GM19239 (cell line): ENCODE data around the gene EPM2A.
"Not testable (repeated sequence)": the region's sequence is repeated elsewhere in the genome, so short reads cannot be mapped to it uniquely, and the experiment has no call there.

Experiments used
- DNase-seq: peaks from one replicate; pipeline ENCODE4 v3.0.0; 2011; ENCODE audit warnings: low spot score; ENCODE audit not compliant: insufficient read length
- FAIRE-seq: peaks from 2 replicates; lab custom pipeline; 2011; peaks lifted over from hg19 to GRCh38; lab: Jason Lieb, UNC

EPM2A gene

DNA sequence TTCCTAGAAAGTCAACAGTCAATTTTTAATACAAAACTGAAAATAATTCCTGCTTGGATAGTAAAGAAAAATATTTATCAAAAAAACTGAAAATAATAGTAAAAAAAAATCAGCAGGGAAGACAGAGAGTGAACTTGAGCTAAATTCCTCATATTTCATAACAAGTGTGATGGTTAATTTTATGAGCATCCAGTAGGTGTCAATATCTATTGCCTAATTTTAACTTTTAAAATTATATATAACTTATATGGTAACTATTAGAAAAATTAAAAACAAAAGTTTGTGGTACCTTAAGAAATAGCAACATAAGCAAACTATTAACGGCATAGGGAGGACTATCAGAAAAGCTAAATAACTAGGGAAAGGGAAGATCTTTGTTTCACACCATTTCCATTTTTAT is 2.1 kb downstream of the EPM2A start:
- DNase-seq = no peak
- FAIRE-seq = no peak

DNA sequence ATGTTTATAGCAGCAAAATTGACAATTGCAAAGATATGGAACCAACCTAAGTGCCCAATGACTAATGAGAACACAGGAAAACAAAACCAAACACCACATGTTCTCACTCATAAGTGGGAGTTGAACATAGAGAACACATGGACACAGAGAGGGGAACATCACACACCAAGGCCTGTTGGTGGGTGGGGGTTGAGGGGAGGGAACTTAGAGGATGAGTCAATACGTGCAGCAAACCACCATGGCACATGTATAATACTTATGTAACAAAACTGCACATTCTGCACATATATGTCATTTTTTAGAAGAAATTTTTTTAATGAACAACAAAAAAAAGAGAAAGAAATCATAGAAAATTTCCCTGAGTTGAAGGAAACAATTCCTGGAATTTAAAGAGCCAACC is 3.9 kb downstream of the EPM2A start:
- FAIRE-seq = no peak

DNA sequence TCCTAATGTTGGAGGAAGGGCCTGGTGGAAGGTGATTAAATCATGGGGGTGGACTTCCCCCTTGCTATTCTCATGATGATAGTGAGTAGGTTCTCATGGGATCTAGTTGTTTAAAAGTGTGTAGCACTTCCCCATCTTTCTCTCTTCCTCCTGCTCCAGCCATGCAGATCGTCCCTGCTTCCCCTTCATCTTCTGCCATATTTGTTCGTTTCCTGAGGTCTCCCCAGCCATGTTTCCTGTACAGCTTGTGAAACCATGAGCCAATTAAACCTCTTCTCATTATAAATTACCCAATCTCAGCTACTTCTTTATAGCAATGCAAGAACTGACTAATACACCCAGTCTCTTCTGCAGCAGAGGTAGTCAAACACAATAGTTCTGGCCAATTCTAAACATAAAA is 5.4 kb downstream of the EPM2A start:
- no peak for FAIRE-seq

More for the DNA sequence above, 3.9 kb downstream of the EPM2A start:
- no peak for DNase-seq

DNA sequence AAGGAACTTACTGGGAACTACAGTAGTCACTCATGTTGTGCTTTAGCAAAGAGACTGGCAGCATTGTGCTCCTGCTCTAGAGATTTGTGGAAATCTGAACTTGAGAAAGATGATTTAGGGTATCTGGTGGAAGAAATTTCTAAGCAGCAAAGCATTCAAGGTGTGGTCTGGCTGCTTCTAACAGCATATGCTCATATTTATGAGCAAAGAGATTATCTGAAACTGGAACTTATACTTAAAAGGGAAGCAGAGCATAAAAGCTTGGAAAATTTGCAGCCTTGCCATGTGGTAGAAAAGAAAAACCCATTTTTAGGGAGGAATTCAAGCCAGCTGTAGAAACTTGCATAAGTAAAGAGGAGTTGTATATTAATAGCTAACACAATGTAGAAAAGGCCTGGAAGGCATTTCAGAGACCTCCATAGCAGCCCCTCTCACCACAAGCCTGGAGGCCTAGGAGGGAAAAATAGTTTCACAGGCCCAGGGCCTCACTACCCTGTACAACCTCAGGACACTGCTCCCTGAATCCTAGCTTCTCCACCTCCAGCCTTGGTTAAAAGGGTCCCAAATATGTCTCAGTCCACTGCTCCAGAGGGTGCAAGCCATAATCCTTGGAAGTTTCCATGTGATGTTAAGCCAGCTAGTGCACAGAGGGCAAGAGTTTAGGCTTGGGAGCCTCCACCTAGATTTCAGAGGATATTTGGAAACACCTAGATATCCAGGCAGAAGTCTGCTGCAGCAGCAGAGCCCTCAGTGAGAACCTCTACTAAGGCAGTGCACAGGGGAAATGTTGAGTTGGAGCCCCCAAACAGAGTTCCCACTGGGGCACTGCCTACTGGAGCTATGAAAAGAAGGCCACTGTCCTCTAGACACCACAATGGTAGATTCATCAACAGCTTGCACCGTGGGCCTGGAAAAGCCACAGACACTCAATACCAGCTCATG is 6.6 kb downstream of the EPM2A start:
- no peak for DNase-seq
- FAIRE-seq = no peak

More for the DNA sequence above, 5.4 kb downstream of the EPM2A start:
- DNase-seq = no peak

DNA sequence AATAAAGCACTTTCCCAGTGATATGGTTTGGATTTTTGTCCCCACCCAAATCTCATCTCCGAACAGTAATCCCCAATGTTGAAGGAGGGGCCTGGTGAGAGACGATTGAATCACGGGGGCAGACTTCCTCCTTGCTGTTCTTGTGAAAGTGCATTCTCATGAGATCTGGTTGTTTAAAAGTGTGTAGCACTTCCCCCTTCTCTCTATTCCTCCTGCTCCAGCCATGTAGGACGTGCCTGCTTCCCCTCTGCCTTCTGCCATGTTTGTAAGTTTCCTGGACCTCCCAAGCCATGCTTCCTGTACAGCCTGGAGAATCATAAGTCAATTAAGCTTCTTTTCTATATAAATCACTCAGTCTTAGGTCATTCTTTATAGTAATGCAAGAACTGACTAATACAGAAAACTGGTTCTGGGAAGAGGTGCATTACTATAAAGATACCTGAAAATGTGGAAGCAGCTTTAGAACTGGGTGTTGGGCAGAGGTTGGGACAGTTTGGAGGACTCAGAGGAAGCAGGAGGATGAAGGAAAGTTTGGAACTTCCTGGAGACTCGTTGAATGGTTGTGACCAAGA is 7.4 kb downstream of the EPM2A start:
- DNase-seq (no peak), FAIRE-seq (no peak)

DNA sequence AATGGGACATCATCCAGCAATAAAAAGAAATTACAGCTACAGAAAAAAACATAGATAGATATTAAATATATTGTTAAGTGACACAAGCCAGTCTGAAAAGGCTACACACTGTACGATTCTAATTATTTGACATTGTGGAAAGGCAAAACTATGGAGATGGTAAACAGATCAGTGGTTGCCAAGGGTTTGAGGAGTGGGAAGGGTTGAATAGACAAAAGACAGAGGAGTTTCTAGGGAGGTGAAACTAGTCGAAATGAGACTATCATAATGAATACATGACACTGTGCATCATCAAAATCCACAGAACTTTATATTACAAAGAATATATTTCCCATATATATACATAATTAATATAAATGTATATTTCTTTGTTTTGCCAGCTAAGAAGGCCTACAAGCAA is 9.8 kb downstream of the EPM2A start:
- FAIRE-seq (no peak), DNase-seq (no peak)

DNA sequence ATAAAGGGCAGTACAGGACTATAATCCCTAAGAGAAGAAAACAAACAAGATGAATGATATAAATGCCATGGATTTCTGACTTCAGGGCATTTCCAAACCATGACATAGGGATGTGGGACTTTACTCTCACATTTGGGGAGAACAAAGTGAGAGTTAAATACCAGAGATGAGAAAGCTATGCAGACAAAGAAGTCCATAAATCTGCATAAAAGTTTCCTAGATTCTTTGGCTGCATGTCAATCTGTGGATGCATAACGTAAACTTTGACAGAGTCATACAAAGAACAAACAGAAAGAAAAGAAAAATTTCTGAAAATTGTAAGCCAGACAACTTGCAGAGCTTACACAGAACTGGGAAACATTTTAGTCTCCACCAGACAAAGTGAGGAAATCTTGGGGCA is 11.7 kb downstream of the EPM2A start:
- DNase-seq (no peak), FAIRE-seq (no peak)

DNA sequence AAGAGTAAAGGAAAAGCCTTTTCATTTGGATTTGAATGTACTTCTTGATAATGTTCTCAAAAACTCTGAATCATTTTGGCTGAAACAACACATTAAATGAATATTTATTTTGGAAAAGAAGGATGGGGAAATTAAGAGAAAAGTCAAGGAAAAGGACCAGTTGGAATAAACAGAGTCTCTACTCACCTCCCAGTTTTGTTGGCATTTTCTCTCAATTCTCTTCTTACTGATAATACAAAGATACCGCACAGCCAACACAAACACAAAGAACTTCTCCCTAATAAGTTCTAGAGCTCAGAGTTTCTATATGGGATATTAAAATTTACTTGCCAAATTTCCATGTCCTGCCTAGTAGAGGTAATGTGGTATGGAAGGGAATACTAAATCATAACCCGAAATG is 13.1 kb downstream of the EPM2A start:
- no peak for DNase-seq
- no peak for FAIRE-seq

DNA sequence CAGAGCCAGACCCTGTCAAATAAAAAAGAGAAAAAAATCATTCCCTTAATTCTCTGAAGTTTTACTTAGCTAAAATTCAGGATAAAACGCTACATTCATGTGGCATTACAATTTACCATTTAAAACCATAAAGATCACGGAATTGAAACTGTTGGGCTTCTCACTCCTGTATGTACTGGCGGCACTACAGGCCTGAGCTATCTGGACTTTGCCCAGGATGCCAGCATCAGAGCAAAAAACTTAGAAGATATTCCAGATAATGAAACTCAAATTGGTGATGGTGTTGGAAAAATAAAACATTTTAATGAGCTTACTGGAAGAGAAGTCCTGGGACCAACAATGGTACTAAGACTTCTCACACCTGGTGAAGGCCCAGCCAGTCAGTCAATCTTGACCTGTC is 14.2 kb downstream of the EPM2A start:
- FAIRE-seq = no peak
- no peak for DNase-seq

DNA sequence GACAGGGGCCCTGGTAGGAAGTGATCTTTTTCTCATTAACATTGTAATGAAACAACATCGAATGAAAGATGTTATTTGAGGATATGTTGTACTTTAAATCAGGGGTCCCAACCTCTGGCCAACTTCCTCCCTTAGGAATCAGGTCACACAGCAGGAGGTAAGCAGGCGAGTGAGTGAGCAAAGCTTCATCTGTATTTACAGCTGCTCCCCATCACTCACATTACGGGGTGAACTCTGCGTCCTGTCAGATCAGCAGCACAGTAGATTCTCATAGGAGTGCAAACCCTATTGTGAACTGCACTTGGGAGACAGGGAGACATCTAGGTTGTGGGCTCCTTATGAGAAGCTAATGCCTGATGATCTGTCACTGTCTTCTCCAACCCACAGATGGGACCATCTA is 19.9 kb downstream of the EPM2A start:
- no peak for FAIRE-seq

DNA sequence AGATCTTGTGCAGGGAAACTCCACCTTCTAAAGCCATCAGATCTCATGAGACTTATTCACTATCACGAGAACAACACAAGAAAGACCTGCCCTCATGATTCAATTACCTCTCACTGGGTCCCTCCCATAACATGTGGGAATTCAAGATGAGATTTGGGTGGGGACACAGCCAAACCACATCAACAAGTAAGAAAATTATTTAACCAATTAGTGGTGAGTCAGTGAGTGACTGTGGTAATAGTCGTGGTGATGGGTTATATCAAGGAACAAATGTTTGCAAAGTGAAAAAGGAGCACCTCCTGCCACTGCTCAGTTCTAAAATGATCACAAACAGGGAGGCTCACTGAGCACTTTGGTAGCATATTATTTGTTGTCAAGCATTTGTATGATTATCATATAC is 20.6 kb downstream of the EPM2A start:
- FAIRE-seq (no peak), DNase-seq (no peak)

More for the DNA sequence above, 19.9 kb downstream of the EPM2A start:
- no peak for DNase-seq

DNA sequence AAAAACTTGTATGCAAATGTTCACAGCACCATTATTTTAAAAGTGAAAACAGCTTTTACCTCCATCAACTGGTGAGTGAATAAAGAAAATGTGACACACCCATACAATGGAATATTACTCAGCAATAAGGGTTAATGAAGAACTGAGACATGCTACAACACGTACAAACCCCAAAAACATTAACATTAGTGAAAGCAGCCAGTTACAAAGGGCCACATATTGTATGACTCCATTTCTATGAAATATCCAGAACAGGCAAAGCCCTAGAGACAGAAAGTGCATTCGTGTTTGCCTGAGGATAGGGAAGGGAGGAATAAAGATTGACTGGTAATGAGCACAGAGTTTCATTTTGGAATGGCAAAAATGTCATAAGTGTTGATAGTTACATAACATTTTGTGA is 21.5 kb downstream of the EPM2A start:
- FAIRE-seq (no peak), DNase-seq (no peak)

DNA sequence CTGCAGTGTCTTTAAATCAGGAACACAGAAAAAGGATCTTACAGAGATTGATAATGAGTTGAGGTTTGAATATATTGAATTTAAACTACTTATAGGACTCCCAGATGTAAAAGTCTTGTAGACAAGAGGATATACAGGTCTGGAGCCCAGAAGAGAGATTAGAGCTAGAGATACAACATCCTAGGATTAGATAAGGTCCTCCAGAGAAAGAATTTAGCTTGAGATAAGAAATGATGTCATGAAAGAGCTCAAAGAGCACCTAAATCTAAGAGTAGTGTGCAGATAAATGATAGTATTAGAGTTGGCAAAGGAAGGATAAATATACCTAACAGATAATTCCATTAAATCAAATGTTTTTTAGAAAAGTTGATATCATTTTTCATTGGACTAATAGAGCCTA is 23.9 kb downstream of the EPM2A start:
- DNase-seq (no peak), FAIRE-seq (no peak)

DNA sequence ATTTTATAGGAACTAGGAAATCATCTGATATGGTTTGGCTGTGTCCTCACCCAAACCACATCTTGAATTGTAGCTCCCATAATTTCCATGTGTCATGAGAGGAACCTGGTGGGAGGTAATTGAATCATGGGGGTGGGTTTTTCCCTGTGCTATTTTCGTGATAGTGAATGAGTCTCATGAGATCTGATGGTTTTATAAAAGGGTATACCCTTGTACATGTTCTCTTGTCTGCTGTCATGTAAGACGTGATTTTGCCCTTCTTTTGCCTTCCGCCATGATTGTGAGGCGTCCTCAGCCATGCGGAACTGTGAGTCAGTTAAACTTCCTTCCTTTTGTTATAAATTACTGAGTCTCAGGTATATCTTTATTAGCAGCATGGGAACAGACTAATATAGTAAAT is 27.9 kb downstream of the EPM2A start:
- FAIRE-seq (no peak), DNase-seq (no peak)

DNA sequence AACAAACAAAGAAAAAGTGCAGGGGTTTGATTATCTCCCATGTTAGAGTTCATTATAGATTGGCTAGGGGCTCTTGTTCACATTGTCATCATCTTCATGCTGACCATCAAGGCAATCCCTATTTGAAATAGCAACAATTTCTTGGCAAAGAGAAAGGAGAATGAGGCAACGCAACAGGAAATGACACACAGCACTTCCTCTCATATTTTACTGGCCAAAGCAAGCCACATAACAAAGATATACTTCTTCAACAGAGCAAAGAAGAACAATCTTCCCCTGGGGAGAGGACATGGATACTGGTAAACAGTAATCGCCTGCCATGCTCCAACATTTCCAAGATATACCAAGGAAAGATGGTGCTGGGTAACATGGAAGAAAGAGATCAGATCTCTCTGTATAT is 29.8 kb downstream of the EPM2A start:
- no peak for DNase-seq
- no peak for FAIRE-seq

DNA sequence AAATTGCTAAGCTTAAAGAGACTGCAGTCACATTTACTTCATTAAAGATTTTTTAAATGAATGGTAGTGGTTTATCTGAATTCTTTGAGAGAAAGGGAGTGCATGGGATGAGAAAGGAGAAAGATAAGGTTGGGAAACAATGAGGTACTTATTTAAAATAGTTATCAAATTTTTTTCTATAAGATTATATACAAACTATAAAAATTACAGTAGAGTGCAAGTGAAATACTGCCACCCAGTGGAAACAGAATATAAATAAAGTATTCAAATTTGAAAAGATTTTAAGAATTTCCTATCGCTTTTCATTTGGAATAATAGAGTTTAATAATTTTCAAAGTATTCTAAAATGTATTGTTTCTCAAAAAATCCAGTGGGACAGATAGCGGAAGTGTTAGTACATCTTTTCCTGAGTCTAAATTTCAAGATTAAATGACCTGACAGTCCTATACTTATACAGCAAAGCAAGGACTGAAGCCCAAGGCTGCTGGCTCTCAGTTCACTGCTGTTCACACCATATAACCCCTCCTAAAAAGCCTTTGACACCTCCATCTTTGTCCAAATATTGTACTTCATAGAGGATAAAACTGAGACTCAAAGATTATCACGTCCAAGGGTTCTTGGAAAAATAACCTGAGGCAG is 31.1 kb downstream of the EPM2A start:
- FAIRE-seq = no peak
- DNase-seq = no peak

DNA sequence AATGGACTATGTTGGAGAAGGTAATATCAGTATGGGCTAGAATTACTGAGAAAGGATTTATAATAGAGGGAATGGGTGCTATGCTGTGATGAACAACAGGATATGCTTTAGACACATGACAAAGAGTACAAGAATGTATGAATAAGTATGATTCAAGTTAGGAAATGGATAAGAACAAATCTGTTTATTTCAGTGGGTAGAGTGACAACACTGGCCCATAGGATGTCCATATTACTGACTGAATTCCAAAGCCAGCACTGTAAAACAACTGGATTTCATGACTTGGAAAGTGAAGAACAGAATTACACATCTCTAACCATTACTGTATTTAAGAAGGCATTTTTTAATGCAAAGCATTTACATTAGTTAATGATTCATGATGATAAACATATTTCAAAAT is 35.9 kb downstream of the EPM2A start:
- FAIRE-seq (no peak), DNase-seq (no peak)

DNA sequence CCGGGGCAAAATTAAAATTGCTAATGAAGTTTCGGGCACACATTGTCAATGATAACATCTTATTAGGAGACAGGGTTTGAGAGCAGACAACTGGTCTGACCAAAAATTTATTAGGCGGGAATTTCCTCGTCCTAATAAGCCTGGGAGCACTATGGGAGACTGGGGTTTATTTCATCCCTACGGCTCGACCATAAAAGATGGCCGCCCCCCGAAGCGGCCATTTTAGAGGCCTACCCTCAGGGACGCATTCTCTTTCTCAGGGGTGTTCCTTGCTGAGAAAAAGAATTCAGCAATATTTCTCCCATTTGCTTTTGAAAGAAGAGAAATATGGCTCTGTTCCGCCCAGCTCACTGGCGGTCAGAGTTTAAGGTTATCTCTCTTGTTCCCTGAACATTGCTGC is 37.9 kb downstream of the EPM2A start:
- FAIRE-seq, DNase-seq: not testable (repeated sequence)

DNA sequence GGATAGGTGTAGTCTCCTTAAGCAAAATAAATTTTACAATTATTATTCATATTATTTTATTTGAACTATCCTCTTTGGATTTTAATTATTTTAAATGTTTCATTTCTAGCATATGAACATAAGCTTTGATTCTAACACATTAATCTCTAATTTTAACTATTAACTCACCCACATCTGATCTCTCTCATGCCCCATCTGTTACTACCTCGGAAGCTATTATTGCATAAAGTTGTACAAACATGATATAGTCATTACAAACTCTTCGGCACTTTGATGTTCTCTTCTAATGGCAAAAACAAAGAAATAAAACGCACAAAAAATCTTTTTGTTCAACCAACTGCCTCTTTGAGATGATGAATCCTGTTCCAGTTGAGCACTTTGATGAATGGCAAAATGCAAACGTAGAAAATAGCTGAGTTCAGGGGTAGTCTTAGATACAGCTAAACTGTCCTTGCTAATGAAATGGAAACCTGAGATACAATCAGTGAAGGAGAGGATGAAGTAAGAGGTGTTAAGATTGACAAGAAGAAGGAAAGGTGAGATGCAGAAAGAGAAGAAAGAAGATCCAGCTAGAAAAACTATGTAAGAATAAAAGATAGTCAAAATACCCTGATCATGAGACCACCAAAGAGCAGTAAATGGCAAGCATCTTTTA is 41.1 kb downstream of the EPM2A start:
- FAIRE-seq (no peak), DNase-seq (no peak)

DNA sequence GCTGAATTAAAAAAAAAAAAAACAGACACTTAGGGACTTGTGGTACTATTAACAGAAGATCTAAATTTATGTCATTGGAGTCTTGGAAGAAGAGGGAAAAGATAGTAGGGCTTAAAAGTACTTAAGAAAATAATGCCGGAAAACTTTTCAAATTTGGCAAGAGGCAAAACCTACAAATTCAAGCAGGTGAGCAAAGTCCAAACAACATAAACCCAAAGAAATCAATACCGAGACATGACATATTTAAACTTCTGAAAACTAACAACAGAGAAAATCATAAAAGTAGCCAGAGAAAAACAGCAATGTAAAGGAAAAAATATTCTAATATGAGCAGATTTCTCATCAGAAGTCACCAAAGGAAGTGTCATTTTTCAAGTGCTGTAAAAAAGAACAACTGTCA is 44.4 kb downstream of the EPM2A start:
- FAIRE-seq = no peak
- no peak for DNase-seq

DNA sequence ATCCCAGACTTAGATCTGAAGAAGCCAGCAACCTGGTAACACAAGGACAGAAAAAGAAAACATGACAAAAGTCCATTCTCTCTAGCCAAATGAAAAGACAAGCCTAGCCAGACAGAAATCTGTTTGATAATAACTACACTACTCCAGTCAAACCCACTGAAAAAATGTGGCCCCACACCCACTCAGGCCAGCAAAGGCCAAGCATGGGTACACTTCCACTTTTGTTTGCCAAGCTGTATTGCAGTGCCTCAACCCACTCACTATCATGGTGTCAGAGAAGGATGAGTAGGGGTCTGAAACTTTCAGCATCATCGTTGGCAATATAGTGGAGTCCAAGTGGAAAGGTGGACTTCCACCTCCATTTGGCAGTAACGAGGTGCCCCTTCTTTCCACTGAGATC is 45.8 kb downstream of the EPM2A start:
- no peak for FAIRE-seq
- DNase-seq = no peak
